GM23338 (cell line): ENCODE data around the gene RICTOR. TPM values are rescaled to one million over a fixed set of nuclear protein-coding genes. Genes with fewer than 3 reads are reported as not detected.

Experiments
- ATAC-seq: fragments of 200-7000 bp; cut with Tn5 transposase; 3 replicates; pipeline ENCODE4 v1.9.1; 2020
- DNase-seq: peaks from one replicate; pipeline ENCODE4 v3.0.0-alpha.2; 2015; ENCODE audit warnings: low spot score
- H2AFZ ChIP-seq: fragments of 200-600 bp; sonication (generic); 2 replicates; pipeline ENCODE4 v1.8.0; 2016; ENCODE audit warnings: antibody characterized with exemption, mild to moderate bottlenecking, moderate library complexity
- H3F3A ChIP-seq: fragments of 200-600 bp; sonication (generic); replicated peaks from 2 replicates; pipeline ENCODE4 v1.8.0; 2017; ENCODE audit warnings: antibody characterized with exemption, mixed run types, low read depth
- H3K27ac ChIP-seq: fragments of 200-600 bp; sonication (generic); 2 replicates; pipeline ENCODE4 v1.6.1; 2016; ENCODE audit warnings: low read depth
- H3K27me3 ChIP-seq: fragments of 200-600 bp; sonication (generic); 2 replicates; pipeline ENCODE4 v1.8.0; 2016; ENCODE audit warnings: mild to moderate bottlenecking, mixed run types, moderate library complexity; ENCODE audit not compliant: insufficient read depth
- H3K36me3 ChIP-seq: fragments of 200-600 bp; sonication (generic); 2 replicates; pipeline ENCODE4 v1.8.0; 2016; ENCODE audit warnings: mild to moderate bottlenecking; ENCODE audit not compliant: insufficient read depth
- H3K4me1 ChIP-seq: fragments of 200-600 bp; sonication (generic); 2 replicates; pipeline ENCODE4 v1.8.0; 2016; ENCODE audit warnings: mild to moderate bottlenecking, moderate library complexity; ENCODE audit not compliant: insufficient read depth
- H3K4me2 ChIP-seq: fragments of 200-600 bp; sonication (generic); 2 replicates; pipeline ENCODE4 v1.7.1; 2017; ENCODE audit warnings: mixed run types
- H3K4me3 ChIP-seq: fragments of 200-600 bp; sonication (generic); 2 replicates; pipeline ENCODE4 v1.6.1; 2016; ENCODE audit warnings: mixed run types
- H3K79me2 ChIP-seq: fragments of 200-600 bp; sonication (generic); replicated peaks from 2 replicates; pipeline ENCODE4 v1.8.0; 2017; ENCODE audit warnings: mild to moderate bottlenecking; ENCODE audit not compliant: insufficient read depth
- H3K9me2 ChIP-seq: fragments of 200-600 bp; sonication (generic); 2 replicates; pipeline ENCODE4 v1.8.0; 2017; ENCODE audit not compliant: insufficient read depth
- H4K20me1 ChIP-seq: fragments of 200-600 bp; sonication (generic); replicated peaks from 2 replicates; pipeline ENCODE4 v1.8.0; 2017; ENCODE audit warnings: mild to moderate bottlenecking; ENCODE audit not compliant: insufficient read depth
- H3K27ac Mint-ChIP-seq: 2 replicates; pipeline ENCODE4 v1.8.0; 2020; ENCODE audit warnings: inconsistent platforms, mild to moderate bottlenecking, moderate library complexity, mixed read lengths
- H3K27me3 Mint-ChIP-seq: 3 replicates; pipeline ENCODE4 v1.8.0; 2022; ENCODE audit warnings: low read depth, mild to moderate bottlenecking, moderate library complexity, mixed read lengths, inconsistent platforms; ENCODE audit not compliant: insufficient read depth, poor library complexity
- H3K36me3 Mint-ChIP-seq: 3 replicates; pipeline ENCODE4 v1.8.0; 2021; ENCODE audit warnings: low read depth, mild to moderate bottlenecking, inconsistent platforms, moderate library complexity, mixed read lengths
- H3K4me1 Mint-ChIP-seq: 3 replicates; pipeline ENCODE4 v1.8.0; 2020; ENCODE audit warnings: mild to moderate bottlenecking, inconsistent platforms, mixed read lengths
- H3K4me3 Mint-ChIP-seq: 3 replicates; pipeline ENCODE4 v1.8.0; 2021; ENCODE audit warnings: moderate library complexity, mild to moderate bottlenecking, inconsistent platforms, mixed read lengths
- H3K9me3 Mint-ChIP-seq: 3 replicates; pipeline ENCODE4 v1.8.0; 2020; ENCODE audit warnings: moderate library complexity, mild to moderate bottlenecking, inconsistent platforms, mixed read lengths
- CREB1 ChIP-seq: fragments of 250-450 bp; sonication (Bioruptor Pico); IDR thresholded peaks from 2 replicates; pipeline ENCODE4 v1.5.0; 2020; ENCODE audit warnings: low read depth, mild to moderate bottlenecking, moderate library complexity
- EZH2 ChIP-seq: fragments of 200-600 bp; sonication (generic); IDR thresholded peaks from one replicate; pipeline ENCODE4 v1.8.0; 2017; ENCODE audit warnings: antibody characterized with exemption, mild to moderate bottlenecking, low read depth; ENCODE audit not compliant: unreplicated experiment
- EZH2phosphoT487 ChIP-seq: fragments of 200-600 bp; sonication (generic); IDR thresholded peaks from one replicate; pipeline ENCODE4 v1.8.1; 2018; ENCODE audit warnings: antibody characterized with exemption; ENCODE audit not compliant: unreplicated experiment
- JUNB ChIP-seq: IDR thresholded peaks from one replicate; pipeline ENCODE4 v1.6.1; 2016; ENCODE audit warnings: antibody characterized with exemption; ENCODE audit not compliant: unreplicated experiment
- ZNF462 ChIP-seq: fragments of 250-450 bp; sonication (Bioruptor Pico); IDR thresholded peaks from 2 replicates; pipeline ENCODE4 v1.5.0; 2020; ENCODE audit warnings: mild to moderate bottlenecking, moderate library complexity
- polyA plus RNA-seq: library from polyadenylated mRNA; unstranded; fragments of >200 nt; fragmentation: Nextera tagmentation; extraction: Ambion mirVana; gene quantifications from 2 replicates; pipeline ENCODE4 v1.2.1, GENCODE V29; 2016
- total RNA-seq: library from RNA; depleted of rRNA; stranded (reverse); fragments of >200 nt; shearing (Covaris generic); gene quantifications from 2 replicates; pipeline ENCODE4 v1.2.3, GENCODE V29; 2014
- TF ChIP-seq, protein P1 (sequence below): IDR thresholded peaks from one replicate; pipeline ENCODE4 v1.6.1; 2018; ENCODE audit warnings: antibody characterized with exemption; ENCODE audit not compliant: unreplicated experiment
- TF ChIP-seq, protein P2 (sequence below): IDR thresholded peaks from 2 replicates; pipeline ENCODE4 v1.6.1; 2016; ENCODE audit warnings: antibody characterized with exemption

The RICTOR gene
- total and polyA plus RNA-seq, 2 experiments from 2014 or later: 9.9 to 27.4 TPM

DNA sequence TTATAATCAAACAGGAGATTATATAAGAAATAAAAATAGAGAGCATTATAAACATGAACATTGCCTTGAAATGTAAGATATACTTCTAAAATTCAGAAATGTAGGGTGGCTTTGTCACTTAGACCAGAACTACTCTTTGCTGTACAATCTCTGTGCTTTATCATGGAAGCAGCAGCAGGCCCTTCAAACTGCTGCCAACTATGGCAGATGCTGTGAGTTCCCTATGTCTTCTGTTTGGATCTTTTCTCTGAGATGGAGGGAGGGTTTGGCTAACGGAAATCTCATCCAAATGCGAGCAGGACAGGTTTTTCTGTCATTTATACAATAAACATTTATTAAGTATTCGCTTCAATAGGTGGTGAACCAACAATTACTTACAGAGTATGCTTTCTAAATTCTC lies 34.8 kb upstream of the RICTOR start:
- no peaks in the 10 kb centered on the region for H3K4me1 ChIP-seq
- DNase-seq: no peak
- H4K20me1 ChIP-seq: no peaks in the 10 kb centered on the region
- Mint-ChIP-seq H3K9me3 (no peaks in the 10 kb centered on the region), H3K36me3 (no peaks in the 10 kb centered on the region), H3K4me3 (no peak overlapping the region), H3K4me1 (no peaks in the 10 kb centered on the region), H3K27ac (no peak overlapping the region), H3K27me3 (peaks cover 2% of the 10 kb centered on the region)
- H3K4me2 ChIP-seq: no peak overlapping the region
- no peak for ATAC-seq
- no peak overlapping the region for H3K4me3 ChIP-seq
- H3F3A ChIP-seq: no peaks in the 10 kb centered on the region
- H3K9me2 ChIP-seq: no peaks in the 10 kb centered on the region
- TF ChIP-seq JUNB (no peak), CREB1 (CRISPR knock-in tag) (no peak), EZH2 (no peak)
- TF ChIP-seq, protein P1, sequence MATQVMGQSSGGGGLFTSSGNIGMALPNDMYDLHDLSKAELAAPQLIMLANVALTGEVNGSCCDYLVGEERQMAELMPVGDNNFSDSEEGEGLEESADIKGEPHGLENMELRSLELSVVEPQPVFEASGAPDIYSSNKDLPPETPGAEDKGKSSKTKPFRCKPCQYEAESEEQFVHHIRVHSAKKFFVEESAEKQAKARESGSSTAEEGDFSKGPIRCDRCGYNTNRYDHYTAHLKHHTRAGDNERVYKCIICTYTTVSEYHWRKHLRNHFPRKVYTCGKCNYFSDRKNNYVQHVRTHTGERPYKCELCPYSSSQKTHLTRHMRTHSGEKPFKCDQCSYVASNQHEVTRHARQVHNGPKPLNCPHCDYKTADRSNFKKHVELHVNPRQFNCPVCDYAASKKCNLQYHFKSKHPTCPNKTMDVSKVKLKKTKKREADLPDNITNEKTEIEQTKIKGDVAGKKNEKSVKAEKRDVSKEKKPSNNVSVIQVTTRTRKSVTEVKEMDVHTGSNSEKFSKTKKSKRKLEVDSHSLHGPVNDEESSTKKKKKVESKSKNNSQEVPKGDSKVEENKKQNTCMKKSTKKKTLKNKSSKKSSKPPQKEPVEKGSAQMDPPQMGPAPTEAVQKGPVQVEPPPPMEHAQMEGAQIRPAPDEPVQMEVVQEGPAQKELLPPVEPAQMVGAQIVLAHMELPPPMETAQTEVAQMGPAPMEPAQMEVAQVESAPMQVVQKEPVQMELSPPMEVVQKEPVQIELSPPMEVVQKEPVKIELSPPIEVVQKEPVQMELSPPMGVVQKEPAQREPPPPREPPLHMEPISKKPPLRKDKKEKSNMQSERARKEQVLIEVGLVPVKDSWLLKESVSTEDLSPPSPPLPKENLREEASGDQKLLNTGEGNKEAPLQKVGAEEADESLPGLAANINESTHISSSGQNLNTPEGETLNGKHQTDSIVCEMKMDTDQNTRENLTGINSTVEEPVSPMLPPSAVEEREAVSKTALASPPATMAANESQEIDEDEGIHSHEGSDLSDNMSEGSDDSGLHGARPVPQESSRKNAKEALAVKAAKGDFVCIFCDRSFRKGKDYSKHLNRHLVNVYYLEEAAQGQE: no peak
- no peaks in the 10 kb centered on the region for H3K79me2 ChIP-seq
- no peaks in the 10 kb centered on the region for H3K36me3 ChIP-seq
- H3K27me3 ChIP-seq: no peaks in the 10 kb centered on the region
- no peak overlapping the region for H2AFZ ChIP-seq
- H3K27ac ChIP-seq: no peak overlapping the region

GRCh38 chr5:39107350-39107749 lies 33.2 kb upstream of the RICTOR start:
- H3K4me3 ChIP-seq: no peak overlapping the region
- Mint-ChIP-seq H3K36me3 (no peaks in the 10 kb centered on the region), H3K27ac (no peak overlapping the region), H3K27me3 (peaks cover 2% of the 10 kb centered on the region), H3K9me3 (no peaks in the 10 kb centered on the region), H3K4me1 (no peaks in the 10 kb centered on the region; the same call in 2 of the 3 replicates), H3K4me3 (no peak overlapping the region)
- no peak for ATAC-seq
- H2AFZ ChIP-seq: no peak overlapping the region
- H3K27me3 ChIP-seq: no peaks in the 10 kb centered on the region
- no peak overlapping the region for H3K4me2 ChIP-seq
- H4K20me1 ChIP-seq: no peaks in the 10 kb centered on the region
- no peak for DNase-seq
- H3K36me3 ChIP-seq: no peaks in the 10 kb centered on the region
- no peaks in the 10 kb centered on the region for H3K9me2 ChIP-seq
- no peak overlapping the region for H3K27ac ChIP-seq
- H3F3A ChIP-seq: no peaks in the 10 kb centered on the region
- no peaks in the 10 kb centered on the region for H3K4me1 ChIP-seq
- H3K79me2 ChIP-seq: no peaks in the 10 kb centered on the region
- no peak for TF ChIP-seq EZH2phosphoT487
- TF ChIP-seq ZNF462 (CRISPR knock-in tag): no peak
- TF ChIP-seq, protein P2, sequence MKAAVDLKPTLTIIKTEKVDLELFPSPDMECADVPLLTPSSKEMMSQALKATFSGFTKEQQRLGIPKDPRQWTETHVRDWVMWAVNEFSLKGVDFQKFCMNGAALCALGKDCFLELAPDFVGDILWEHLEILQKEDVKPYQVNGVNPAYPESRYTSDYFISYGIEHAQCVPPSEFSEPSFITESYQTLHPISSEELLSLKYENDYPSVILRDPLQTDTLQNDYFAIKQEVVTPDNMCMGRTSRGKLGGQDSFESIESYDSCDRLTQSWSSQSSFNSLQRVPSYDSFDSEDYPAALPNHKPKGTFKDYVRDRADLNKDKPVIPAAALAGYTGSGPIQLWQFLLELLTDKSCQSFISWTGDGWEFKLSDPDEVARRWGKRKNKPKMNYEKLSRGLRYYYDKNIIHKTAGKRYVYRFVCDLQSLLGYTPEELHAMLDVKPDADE: no peak
- TF ChIP-seq CREB1 (CRISPR knock-in tag): no peak
- TF ChIP-seq, protein P1: no peak
